HS-5 (cell line): Measurements from ENCODE around the gene KY.

Experiments used
- DNase-seq: peaks from one replicate; pipeline ENCODE4 v3.0.0-alpha.2; 2012; ENCODE audit warnings: low read depth

The KY gene

GRCh38 chr3:134644731-134645514 lies 5.9 kb downstream of the KY start:
- no peak for DNase-seq

GRCh38 chr3:134643150-134643675 lies 7.6 kb downstream of the KY start:
- no peak for DNase-seq

GRCh38 chr3:134642445-134643149 lies 8.2 kb downstream of the KY start:
- DNase-seq, result no peak

GRCh38 chr3:134641671-134642300 lies 9.0 kb downstream of the KY start:
- no peak for DNase-seq

- no peak for DNase-seq
Measured at GRCh38 chr3:134640872-134641470, 9.9 kb downstream of the KY start.

- DNase-seq, result no peak
Measured at GRCh38 chr3:134640378-134640777, 10.4 kb downstream of the KY start.

GRCh38 chr3:134638385-134639030 lies 12.3 kb downstream of the KY start:
- no peak for DNase-seq

- DNase-seq, result no peak
Measured at GRCh38 chr3:134636406-134636805, 14.4 kb downstream of the KY start.

GRCh38 chr3:134630506-134630905 lies 20.3 kb downstream of the KY start:
- no peak for DNase-seq

GRCh38 chr3:134628884-134629283 lies 21.9 kb downstream of the KY start:
- DNase-seq, result no peak

GRCh38 chr3:134627831-134628230 lies 23.0 kb downstream of the KY start:
- no peak for DNase-seq

GRCh38 chr3:134625885-134626741 lies 24.7 kb downstream of the KY start:
- DNase-seq, result no peak

GRCh38 chr3:134625462-134625861 lies 25.4 kb downstream of the KY start:
- DNase-seq, result no peak

- no peak for DNase-seq
Measured at GRCh38 chr3:134624537-134625287, 26.1 kb downstream of the KY start.

GRCh38 chr3:134623615-134624245 lies 27.1 kb downstream of the KY start:
- DNase-seq, result no peak

GRCh38 chr3:134622806-134623365 lies 27.9 kb downstream of the KY start:
- DNase-seq, result no peak

- no peak for DNase-seq
Measured at GRCh38 chr3:134621854-134622253, 29.0 kb downstream of the KY start.

GRCh38 chr3:134620476-134621115 lies 30.2 kb downstream of the KY start:
- no peak for DNase-seq

- no peak for DNase-seq
Measured at GRCh38 chr3:134619884-134620445, 30.9 kb downstream of the KY start.
